SK-N-MC (cell line): Measurements from ENCODE around the gene GDA.

Experiments used
- EZH2 ChIP-seq: fragments of 200-600 bp; sonication (generic); IDR thresholded peaks from one replicate; pipeline ENCODE4 v1.6.1; 2017; ENCODE audit warnings: antibody characterized with exemption
- POLR2AphosphoS5 ChIP-seq: IDR thresholded peaks from 2 replicates; pipeline ENCODE4 v1.6.1; 2012; ENCODE audit warnings: mild to moderate bottlenecking, low read depth, low read length, borderline replicate concordance

DNA sequence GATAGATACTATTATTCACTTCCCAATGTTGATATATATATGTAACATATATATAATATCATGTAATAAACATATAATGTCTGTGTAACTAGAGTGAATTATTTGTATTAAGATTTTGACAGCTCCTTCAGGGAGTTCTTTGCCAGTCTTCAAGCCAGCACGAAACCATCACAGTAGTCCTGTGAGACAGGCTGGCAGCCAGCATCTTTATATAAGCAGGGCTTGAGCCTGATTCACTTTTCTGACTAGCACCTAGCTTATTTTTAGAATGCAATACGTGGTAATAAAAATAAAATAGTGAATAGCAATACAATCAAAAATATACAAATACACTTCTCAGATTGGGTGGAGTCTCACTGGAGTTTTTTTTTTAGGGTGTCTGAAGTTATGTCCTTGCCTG lies 20.7 kb upstream of the GDA start:
- TF ChIP-seq EZH2 (no peak), POLR2AphosphoS5 (no peak)
